Testis (tissue), 2 donors: ENCODE measurements around the gene ZW10.

Experiments used
- POLR2A ChIP-seq: fragments of 450-650 bp; IDR thresholded peaks from one replicate; pipeline ENCODE4 v1.6.1; 2017; ENCODE audit warnings: antibody characterized with exemption, mild to moderate bottlenecking, moderate library complexity
- TF ChIP-seq, protein P1 (sequence below), 3 experiments: fragments of 450-650 bp in 2 of 3; fragments of 200-600 bp in 1 of 3; sonication (generic) in 1 of 3; IDR thresholded peaks; one replicate each; pipeline ENCODE4 v1.5.1; 2016 to 2019; ENCODE audit warnings: antibody characterized with exemption in 3 of 3, mild to moderate bottlenecking in 2 of 3, moderate library complexity in 1 of 3

- TF ChIP-seq POLR2A = no peak
- TF ChIP-seq, protein P1, sequence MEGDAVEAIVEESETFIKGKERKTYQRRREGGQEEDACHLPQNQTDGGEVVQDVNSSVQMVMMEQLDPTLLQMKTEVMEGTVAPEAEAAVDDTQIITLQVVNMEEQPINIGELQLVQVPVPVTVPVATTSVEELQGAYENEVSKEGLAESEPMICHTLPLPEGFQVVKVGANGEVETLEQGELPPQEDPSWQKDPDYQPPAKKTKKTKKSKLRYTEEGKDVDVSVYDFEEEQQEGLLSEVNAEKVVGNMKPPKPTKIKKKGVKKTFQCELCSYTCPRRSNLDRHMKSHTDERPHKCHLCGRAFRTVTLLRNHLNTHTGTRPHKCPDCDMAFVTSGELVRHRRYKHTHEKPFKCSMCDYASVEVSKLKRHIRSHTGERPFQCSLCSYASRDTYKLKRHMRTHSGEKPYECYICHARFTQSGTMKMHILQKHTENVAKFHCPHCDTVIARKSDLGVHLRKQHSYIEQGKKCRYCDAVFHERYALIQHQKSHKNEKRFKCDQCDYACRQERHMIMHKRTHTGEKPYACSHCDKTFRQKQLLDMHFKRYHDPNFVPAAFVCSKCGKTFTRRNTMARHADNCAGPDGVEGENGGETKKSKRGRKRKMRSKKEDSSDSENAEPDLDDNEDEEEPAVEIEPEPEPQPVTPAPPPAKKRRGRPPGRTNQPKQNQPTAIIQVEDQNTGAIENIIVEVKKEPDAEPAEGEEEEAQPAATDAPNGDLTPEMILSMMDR (IDR thresholded peaks at IDR 0.05) = no peak
These were observed 4.8 kb upstream of the ZW10 start for GRCh38 chr11:113778111-113778910.
